Measurements from ENCODE around the gene LRRC47.

DNA sequence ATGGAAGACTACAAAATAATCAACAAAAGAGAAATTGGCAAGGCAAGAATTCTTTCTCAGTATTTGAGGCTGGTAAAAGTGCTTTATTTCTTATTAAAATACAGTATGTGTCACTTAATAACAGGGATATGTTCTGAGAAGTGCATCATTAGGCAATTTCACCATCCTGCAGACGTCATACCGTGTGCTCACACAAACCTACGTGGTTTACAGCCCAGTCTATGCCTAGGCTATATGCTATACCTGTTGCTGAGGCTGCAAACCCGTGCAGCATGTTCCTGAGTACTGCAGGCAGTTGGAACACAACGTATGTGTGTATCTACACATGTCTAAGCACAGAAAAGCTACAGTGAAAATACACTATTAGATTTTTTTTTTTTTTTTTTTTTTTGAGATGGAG, 46.8 kb downstream of the LRRC47 start:
- TF ChIP-seq CTCF (IDR thresholded peaks at IDR 0.05) (no peak), POLR2A (IDR thresholded peaks at IDR 0.05) (no peak), POLR2AphosphoS5 (IDR thresholded peaks at IDR 0.05) (no peak)

Data from stomach (tissue), 4 donors.